Ramos (cell line): ENCODE results near the gene MALRD1.

ENCODE experiments used
- in situ Hi-C: fragments of 300-500 bp; cut with MboI; formaldehyde crosslinking; loops from one replicate; pipeline ENCODE4 v1.14.3; 2022; ENCODE audit warnings: low sequenced_read_pairs; ENCODE audit not compliant: unreplicated experiment

The MALRD1 gene

DNA sequence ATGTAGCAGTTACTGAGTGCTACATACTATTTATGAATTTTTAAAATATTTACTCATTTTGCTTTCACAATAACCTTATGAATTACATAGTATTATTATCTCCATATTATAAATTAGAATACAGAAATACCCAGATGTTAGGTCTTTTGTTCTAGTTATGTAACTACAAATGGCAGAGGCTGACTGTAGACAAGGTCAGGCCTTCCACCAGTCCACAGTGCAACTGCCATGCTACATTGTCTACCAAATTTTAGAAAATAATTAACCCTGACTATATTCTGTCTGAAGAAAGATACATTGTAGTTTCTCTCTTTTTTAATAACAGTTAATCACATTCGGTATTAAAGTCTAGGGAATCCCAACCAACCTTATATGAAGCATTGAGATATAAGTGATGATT is 280.9 kb downstream of the MALRD1 start:
- in situ Hi-C loops: no loop called here

DNA sequence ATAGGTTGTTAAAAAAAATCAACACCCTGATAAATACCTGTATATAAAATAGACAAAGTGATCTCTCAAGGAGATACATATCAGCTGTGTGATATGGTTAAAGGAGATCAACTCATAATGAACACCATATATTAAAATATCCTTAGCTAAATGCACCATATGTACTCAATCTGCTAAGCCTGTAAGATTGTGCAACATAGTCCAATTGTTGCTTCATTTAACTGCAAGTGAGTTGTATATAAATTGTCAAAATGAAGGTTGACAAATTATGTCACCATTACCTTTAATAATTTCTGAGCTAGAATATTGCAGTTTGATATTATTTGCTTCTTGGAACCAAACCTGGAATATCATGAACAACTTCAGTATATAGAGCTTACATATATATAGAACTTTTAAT is 283.7 kb downstream of the MALRD1 start:
- in situ Hi-C loops: no loop called here

DNA sequence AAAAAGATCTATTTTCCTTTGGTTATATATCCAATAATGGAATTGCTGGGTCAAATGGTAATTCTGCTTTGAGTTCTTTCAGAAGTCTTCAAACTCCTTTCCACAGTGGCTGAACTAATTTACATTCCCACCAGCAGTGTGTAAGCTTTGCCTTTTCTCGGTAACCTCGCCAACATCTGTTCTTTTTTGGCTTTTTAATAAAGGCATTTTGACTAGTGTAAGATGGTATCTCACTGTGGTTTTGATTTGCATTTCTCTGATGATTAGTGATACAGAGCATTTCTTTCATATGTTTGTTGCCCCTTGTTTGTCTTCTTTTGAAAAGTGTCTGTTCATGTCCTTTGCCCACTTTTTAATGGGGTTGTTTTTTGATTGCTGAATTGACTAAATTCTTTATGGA is 285.0 kb downstream of the MALRD1 start:
- in situ Hi-C loops: no loop called here

DNA sequence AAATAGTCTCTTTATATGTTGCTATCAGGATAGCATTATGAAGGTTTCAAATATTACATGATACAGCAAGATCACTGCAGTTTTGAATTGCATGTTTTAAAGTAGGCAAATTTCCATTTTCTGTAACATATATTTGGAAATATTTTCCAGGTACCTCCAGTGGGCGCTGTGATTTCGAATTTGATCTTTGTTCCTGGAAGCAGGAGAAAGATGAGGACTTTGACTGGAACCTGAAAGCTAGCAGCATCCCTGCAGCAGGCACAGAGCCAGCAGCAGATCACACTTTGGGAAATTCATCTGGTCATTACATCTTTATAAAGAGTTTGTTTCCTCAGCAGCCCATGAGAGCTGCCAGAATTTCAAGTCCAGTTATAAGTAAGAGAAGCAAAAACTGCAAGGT is 299.0 kb downstream of the MALRD1 start:
- in situ Hi-C loops: no loop called here

DNA sequence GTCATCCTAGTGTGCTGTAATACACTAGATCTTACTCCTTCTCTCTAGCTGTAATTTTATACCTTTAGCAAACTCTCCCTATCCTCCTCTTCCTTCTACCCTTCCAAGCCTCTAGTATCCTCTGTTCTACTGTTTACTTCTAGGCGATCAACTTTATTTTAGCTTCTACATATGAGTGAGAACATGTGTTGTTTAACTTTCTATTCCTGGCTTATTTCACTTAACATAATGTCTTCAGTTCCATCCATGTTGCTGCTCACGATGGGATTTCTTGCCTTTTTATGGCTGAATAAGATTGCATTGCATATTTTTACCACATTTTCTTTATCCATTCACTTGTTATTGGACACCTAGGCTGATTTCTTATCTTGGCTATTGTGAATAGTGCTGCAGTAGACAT is 318.6 kb downstream of the MALRD1 start:
- in situ Hi-C loops: no loop called here

DNA sequence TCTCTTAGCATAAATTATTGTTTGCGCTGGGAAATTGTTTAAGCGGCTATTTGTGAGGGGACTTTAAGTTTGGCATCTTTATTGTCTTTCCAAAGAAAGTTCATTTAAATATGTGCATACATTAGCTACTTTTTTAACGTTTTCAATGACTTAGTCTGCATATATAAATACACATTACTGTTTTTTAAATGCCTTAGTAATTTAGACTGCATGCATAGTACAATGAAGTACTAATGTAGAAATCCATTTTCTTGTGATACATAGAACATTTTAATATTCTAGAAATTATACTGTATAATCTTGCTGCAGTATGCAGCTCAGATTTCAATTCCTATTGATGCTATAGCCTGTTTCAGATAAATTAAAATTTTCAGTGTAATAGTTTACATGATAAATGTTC is 325.4 kb downstream of the MALRD1 start:
- in situ Hi-C loops: no loop called here

DNA sequence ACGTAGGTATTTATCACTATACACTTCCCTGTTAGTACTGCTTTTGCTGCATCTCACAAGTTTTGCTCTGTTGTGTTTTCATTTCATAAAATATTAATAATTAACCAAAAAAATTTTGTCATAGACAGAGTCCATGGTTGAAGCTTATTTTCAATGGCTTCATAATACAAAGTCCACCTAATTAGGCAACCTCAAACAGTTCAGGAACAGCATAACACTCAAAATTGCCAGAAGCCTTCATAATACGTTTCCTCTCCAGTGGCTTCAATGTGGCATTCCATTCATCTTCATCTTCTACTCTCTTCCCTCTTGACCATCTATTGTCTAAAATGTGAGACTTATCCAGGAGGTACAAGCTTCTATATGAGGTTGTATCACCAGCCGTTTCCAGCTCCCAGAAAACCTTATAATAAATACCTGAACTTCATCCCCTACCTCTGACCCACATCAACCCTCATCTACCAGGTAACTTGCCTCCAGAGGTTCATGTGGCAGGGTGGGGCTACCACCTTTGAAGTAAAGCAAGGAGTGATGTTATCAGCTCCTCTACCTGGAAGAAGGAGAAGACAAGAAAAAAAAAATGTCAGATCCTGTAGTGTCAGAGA is 337.3 kb downstream of the MALRD1 start:
- in situ Hi-C loops: no loop called here

DNA sequence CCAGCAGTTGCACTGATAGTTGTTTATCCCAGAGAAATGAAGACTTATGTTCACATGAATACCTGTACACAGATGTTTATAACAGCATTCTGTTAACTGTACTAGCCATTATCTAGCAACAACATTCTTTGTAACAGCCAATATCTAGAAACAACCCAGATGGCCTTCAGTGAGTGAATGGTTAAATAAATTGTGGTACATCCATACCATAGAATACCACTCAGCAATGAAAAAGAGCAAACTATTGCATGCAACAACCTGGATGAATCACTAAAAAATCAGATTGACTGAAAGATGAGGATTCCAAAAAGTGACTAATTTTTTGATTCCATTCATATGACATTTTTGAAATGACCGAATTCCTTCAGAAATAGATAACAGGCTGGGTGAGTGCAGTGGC is 360.3 kb downstream of the MALRD1 start:
- in situ Hi-C loops: no loop called here

DNA sequence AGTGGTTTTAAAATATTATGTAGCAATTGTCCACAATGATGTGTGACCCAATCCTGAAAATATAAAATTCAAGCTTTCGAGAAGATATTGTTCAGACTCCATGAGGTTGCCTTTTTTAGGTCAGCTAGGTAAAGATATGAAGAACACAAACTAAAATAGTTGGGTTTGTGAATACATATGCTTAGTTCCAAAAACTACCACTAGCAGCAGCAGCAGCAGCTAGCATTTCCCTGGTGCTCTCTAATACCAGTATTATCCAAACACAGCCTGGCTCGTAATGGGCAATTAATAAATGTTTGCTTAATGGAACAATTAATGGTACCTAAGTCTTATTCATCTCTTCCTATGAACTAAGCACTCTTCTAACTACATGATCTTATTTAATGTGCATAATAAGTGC is 362.5 kb downstream of the MALRD1 start:
- in situ Hi-C loops: no loop called here

DNA sequence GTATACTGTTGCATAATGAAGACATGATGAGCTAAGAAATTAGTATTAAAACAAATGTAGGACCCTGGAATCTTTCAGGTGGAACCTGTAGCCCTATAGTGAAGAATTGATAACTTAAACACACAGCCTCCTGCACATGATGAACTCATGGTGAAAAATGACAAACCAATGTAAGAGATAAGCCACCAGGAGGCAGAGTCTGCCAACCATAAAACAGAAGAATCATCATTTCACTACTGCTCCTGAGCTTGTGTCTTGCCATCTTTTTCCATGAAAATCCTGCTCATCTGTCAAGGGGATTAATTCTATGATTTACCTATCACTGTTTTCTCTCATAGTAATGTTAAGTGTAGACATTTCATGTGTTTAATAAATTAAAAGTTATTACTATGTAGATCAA is 363.9 kb downstream of the MALRD1 start:
- in situ Hi-C loops: no loop called here

DNA sequence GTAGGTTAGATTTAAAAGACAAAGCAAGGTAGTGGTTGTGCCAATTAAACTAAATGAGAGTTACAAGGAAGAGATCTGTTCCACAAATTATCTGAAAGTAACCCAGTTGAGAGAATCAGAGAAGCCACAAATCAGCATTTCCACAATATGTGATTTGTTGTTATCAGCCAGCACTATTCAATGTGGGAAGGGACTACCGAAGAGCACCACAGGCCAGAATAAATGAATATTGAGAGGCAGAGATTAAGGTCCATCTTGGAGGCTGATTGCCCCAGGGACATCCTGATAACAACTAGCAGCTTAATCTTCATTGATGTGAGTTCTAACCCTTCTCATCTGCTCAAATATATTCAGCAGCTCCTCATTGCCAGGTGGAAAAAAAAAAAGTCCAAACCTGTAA is 367.6 kb downstream of the MALRD1 start:
- in situ Hi-C loops: no loop called here

DNA sequence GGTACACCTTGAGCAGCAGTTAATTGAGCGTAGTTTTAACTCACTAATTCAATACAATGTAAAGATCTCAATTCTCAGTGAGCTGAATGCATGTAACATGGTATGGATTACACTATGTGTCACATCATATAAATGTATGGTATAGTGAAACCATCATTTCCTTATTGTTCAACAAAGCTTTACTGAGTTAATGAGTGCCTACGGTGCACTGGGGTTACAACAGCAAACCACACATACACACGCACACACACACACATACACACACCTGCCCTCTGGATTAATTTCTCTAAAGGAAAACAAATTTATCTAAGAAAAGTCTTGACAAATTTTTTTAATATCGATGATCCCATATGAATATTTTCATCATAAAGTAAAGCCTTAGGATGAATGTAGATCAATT is 369.1 kb downstream of the MALRD1 start:
- in situ Hi-C loops: no loop called here

DNA sequence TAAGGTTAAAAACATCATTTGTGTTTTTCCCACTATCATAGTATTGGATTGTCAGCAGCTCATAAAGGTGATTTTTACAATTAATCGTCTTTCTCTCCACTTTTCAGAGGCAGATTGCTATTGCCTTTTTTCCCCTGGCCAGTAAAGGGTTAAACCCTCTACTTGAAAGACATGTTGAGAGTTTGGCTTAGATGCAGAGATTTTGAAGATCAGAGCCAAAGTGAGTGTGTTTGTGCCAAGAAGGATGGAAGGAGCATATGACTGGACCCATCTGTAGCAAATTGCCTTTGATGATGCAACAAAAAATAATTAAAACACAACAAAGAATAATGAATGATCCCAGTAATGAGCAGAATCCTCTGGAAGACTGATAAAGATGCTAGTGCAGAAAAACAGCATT is 373.1 kb downstream of the MALRD1 start:
- in situ Hi-C loops: no loop called here

DNA sequence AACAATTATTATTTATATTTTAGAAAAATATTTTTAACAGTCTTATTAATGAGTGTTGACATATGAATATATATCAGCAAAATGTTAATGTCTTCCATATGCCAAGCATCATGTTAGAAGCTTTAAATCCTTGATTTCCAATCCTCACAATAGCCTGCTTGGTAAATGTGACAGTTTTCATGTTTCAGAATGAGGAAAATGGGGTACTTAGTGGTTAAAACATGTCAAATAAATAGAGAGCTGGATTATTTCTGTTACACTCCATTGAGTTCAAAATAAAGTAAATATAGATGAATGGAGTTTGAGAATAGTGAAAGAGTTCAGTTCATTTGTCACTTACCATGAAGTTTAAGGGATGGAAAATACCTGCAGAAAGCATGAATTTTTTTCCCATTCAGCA is 377.4 kb downstream of the MALRD1 start:
- in situ Hi-C loops: no loop called here

DNA sequence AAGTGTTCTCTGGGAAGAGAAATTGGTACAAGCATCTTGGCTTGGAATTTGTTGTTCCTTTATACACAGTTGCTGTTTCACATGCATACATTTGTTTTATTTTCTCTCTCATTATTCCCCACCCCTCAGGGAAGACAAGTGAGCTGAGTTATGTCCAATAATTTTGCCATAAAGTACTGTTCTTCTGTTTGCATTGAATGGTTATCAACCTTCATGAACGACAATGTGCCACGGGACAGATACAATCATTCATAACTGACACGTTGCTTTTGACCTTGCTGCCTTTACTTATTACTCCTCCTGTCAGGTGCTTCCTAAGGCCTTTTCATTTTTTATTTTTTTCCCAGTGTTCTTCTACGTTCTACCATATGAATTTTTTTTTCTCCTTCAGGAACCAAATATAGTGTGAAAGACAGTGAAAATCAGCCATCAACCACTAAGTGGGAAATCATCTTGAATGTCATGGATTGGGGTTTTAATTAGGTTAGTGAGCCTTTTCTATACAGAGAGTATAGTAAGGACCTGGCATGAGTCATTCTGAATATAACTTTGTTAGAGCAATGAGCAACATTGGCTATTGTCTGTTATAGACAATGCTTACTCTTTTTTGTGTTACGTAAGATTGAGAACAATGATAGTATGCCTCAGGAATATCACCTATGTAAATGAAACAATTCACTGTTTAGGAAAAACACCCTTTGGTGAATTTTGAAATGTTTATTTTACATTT is 383.2 kb downstream of the MALRD1 start:
- in situ Hi-C loops: no loop called here

DNA sequence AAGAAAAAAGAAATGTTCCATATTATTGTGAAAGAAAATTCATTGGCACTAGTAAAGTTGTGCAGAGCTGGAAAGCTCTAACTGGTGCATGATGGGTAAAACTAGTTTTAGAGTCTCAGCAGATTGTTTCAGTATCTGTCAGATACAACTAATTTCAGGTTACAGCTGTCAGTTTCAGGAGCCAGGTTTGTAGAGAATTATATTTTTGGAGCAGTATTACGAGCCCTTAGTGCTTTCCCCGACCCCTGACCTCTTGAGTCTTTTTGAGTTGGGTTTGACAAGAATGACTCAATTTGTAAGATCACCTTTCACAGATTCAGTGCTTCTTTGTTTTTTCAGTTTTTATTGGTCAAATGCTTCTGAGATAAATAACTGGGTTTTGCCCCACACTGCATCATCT is 401.3 kb downstream of the MALRD1 start:
- in situ Hi-C loops: no loop called here

DNA sequence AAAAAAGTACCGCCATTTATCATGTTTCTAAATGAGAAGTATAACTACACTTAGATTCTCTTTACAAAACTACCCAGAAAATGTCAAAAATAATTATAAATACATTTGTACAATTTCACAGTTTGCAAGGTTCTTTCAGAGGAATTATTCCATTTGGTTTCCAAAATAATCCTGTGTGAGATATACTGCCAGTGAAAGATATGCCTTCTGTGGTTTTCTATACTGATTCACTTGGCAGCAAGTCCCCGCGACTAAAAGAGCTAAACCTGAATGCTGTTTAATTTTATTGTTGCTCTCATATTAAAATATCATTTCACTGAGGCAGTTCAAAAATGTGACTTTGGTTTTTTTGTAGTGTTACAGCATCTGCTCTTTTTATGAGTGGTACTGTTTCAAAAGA is 402.8 kb downstream of the MALRD1 start:
- in situ Hi-C loops: no loop called here

DNA sequence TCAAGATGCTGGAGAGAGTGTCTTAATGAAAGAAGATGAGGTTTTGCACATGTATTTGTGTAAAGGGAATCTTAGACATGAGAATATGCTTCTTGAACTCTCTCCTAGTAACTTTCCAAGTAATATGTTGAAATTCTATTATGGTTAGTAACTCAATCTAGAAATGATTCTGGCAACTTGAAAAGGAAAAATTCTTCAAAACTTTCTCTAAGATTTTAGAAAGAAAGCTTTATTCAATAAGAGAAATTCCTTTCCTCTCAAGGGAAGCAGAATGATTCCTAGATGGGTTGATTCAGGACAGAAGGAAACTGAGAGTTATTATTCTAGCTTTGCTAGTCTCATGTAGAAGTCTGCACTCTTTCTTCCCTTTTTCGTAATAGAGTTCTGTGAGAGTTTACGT is 403.3 kb downstream of the MALRD1 start:
- in situ Hi-C loops: no loop called here

DNA sequence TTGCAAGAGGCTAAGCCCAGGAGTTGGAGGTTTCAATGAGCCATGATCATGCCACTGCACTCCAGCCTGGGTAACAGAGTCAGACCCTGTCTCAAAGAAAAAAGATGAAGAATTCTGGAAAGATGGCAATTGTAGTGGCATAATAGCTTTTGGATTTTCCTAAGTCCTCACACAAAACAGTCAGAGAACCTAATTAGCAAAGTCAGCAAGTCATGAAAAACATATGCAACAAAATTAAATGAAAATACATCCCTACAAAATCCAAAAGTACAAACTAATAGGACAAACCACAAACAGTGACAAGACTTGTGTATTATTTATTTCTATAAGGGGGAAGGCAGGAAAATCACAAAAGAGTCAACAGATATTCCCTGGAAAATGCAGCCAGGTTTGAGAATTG is 405.4 kb downstream of the MALRD1 start:
- in situ Hi-C loops: no loop called here

DNA sequence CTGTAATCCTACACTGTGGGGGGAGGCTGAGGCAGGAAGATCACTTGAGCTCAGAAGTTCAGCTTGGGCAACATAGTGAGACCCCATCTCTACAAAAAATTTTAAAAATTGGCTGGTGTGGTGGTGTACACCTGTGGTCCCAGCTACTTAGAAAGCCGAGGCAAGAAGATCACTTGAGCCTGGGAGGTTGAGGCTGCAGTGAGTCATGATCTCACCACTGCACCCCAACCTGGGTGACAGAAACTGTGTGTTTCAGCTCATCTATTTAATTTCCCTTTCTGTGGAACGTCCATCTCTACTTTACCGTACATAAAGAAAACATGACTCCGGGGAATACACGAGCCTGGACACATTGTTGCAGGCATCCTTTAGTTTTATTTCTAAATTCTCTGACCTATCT is 413.0 kb downstream of the MALRD1 start:
- in situ Hi-C loops: no loop called here

DNA sequence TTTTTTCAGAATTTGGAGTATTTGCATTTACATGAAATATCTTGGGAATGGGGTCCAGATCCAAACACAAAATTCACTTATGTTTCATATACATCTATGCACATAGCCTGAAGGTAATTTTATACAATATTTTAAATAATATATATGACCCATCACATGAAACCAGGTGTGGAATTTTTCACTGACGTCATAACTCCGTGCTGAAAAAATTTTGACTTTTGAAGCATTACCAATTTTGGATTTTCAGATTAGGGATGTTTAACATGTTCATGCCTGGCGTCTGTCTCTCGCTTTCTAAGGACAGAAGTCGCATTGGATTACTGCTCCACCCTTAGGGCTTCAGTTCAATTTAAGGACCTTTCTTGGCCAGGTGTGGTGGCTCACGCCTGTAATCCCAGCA is 418.1 kb downstream of the MALRD1 start:
- in situ Hi-C loops: no loop called here

DNA sequence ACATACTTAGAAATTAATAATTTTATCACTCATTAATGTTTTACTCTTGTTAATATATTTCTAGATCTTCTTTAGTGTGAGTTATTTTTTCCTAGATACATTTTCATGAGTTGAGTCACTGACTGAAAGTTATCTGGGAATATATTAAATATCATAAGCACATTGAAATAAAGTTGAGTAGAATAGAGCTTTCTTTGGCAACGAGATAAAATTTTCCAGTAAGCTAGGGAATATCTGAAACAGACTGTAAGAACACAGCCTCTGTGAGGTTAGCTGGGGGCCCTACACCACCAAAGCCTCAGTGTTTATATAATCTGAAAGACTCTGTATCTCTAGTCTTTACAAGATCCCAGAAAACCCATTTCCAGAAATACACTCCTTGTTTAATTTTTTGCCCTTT is 419.8 kb downstream of the MALRD1 start:
- in situ Hi-C loops: no loop called here
